Amniotic epithelial cell (primary cell): ENCODE results near the gene UBE2V1.
"Not testable (repeated sequence)": the region's sequence is repeated elsewhere in the genome, so short reads cannot be mapped to it uniquely, and the experiment has no call there.

ENCODE experiments used
- DNase-seq: peaks from one replicate; pipeline ENCODE4 v3.0.0-alpha.2; 2010; ENCODE audit warnings: low read depth

UBE2V1 gene

DNA sequence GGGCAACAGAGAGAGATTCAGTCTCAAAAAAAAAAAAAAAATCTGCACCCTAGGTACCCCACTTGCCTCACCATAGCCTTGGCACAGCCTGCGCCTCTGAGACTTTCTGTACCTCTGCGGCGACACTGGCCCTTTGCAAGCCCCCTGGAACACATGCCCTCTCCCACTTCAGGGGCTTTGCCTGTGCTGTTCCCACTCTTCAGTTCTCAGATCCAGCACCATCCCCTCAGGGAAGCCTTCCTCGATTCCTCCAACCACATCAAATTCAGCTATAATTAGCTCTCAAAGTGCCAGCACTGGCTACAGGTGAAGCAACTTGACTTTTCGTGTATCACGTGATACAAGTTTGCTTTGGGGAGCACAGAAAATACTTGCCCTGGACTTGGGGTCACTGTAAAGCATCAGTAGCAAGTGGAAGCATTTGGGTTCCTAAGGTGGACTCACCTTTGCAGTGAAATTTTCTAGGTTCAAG, 2.1 kb upstream of the UBE2V1 start:
- DNase-seq, result no peak

DNA sequence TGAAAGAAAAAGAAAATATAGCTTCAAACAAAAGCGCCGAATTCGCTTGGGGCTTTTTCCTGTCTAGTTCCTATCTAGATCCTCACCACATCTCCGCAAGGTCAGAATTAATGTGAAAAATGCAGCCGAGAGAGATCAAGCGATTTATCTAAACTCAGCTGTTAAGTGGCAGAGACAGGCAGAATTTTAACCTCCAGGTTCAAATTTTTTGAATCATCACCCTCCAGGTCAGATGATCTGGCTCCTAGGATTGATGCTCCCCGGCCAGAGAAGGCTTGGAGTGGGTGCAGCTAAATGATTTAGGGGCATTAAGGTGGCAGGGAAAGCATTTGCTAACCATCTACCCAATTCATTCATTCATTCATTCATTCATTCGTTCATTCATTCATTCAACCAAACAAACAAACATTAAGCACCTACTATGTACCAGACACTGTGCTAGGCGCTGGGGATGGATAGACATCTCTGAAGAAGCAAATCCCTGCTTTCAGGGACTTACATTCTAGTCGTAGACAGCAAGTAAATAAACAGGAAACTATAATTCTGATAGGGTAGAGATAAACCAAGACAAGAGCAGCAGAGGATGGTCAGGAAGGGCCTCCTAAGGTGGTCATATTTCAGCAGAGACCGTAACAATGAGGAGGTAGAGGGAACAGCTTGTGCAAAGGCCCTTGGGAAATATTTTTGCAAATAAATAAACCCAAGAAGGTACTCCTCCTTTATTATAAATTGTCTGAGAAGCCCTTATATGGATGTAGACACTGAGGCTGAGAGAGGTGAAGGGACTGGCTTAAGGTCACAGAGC, 672 bp upstream of the UBE2V1 start:
- no peak for DNase-seq

DNA sequence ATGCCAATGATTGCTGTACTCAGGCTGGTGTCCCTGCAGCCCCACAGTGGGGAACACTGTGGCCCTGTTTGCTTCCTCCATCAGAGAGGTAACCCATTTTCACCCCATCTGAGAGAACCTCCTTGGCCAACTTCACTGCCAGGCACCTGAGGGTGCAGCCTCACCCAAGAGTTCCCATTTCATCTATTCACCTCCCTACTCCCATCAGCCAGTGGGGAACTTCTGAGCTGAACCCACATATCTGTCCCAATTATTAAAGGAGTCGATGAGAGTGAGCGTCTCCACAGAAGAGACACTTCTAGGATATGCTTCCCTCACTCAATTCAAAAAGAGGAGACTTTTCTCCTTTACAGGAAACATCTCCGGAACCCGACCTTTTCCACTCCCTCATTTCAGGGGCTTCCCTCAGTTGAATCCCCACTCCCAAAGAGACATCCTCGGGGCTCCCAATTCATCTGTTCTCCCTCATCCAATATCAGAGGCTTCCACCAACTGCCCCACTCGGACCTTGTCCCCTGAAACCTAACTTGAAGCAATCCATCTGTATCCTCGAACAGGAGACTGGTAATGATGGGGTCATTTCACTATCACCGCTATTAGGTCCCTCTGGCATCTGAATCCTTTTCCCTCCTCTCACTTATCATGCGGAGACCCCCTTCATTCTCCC, 988 bp downstream of the UBE2V1 start:
- DNase-seq, result no peak

DNA sequence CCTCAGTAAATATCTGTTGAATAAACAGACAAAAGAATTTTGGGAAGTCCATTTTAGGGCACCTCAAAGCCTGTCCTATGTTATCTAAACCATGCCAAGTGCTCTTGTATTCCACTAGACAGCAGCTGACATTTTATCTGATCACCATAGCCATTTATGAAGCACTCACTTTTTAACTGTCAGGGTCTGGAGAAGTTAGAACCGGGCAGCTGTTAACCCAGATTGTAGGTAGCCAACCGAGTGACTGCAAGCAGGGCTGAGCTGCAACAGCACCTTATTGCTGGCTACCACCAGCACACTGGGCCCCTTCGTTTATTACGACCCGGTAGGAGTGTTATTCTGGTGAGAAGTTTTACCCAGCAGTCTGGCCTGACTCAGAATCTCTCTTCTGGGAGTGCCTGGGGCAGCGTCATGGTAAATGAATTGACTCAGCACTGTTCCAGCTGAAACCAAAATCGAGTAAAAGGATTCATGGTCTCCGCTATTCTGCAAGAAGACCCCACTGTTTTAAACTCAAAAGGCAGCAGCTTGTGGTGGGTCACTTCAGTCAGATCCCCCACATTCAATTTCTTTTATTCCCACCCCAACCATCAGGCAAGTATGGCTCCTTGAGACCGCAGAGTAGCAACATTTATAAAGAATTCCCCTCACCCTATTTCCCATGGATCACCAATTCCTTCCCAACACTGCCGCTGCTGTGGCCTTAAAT, 1.7 kb downstream of the UBE2V1 start:
- DNase-seq, result peak; percentile 58

DNA sequence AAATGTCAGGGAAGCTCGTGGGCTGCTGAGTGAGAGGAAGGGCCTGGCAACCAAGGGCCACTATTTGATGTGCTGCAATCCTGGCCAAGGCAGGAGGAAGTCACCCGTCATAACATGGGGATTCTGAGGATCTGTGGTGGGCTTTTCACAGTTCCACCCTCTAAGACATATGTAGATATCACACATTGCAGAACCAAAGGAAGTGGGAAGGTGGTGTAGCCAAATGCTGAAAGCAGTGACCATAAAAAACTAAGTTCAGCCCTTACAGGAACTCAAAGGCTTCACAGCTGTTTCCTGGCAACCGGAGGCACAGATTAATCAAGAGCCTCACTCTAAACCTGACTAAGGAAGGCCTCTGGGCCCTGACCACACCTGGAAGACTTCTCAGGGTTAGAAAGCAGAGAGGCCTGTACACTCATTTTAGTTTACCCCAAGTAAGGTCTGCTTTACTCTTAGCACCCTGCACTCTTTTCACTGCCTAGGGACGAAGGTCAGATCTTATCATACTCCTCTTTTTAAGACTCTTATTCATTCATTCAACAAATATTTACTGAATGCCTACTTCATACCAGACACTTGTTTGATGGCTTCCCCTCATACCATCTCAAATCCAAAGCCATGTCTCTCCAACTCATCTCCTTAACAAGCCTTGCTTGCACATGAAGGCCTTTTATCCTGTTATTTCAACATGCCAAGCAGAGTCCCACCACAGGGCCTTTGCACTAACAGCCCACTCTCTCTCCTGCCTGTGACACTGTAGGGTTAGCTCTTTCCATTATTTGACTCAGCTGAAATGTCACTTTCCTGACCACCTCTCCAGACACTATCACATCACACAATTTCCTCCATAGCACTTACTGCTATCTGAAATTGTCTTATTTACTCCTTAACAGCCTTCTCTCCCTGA, 2.6 kb downstream of the UBE2V1 start:
- peak; percentile 54 for DNase-seq

DNA sequence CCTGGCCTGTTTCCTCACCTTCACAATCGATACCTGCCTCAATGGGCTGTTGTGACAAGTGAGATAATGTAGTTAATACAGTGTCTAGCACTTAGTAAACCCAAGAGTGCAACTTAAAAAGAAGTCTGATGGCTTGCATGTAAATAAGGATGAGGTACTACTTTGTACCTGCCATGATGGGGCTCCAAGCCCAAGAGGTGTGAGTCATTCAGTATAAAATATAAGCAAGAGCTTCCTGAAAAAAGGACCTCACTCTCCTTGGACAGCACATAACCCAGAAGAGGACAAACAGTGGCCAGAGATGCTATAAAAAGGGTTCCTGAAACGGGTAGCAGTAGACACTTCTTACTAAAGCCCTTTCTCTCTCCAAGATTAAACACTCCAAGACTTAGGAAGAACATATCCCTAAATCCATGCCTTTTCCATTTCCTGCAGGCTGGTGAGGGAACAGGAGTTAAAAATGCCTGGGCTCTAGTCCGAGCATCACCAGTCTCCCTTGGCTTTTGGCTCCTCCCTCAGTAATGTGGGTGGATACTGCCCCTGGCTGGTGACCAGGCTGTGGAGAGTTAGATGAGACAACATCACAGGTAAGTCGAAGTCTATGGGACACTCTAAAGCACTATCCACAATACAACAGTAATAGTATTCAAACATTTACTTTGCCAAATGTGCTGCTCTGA, 4.3 kb downstream of the UBE2V1 start:
- DNase-seq, result no peak

DNA sequence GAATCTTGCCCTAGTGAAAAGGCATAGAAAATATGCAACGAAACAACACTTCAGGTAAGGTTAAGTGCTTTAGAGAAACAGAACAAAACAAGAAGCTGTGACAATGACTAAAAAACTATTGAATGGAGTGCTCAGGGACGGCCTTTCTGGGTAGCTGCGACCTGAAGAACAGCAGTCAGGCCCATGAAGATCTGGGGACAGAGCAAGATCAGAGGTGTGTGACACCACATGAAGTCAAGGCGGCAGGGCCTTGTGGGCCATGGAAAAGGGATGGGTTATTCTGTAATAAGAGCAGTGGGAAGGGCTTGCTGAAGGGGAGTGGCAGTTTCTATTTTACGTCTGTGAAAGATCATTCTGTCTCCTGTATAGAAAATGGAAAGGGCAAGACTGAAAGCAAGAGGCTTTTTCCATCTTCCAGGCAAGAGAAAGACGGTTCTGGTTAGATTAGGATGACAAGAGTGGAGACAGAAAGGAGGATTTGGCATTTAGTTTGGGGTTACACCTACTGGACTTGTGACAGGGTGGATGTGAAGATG, 5.1 kb downstream of the UBE2V1 start:
- DNase-seq, result no peak

DNA sequence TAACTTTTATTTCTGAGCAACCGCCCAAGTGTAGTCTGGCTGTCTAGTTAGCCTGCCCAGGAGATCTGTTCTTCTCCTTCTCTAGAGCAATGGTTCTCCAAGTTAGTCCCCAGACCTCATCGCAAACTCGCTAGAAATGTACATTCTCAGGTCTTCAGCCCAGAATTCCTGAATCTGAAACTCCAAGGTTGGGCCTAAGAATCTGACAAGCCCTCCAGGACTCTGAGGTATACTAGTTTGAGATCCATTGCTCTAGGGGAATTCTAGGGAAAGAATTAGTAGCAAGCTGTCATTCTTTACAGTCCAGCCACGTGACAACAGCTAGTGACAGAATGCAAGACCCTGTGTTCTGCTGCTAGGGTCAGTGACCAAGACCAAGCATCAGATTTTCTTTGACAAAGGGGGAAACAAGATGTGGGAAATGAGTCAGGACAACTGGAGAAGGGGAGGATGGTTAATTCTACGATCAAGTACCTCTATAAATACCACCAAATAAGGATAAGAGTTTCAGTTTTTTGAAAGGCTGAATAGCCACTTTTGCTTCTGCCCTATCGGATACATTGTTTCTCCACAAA, 5.8 kb downstream of the UBE2V1 start:
- DNase-seq, result no peak

DNA sequence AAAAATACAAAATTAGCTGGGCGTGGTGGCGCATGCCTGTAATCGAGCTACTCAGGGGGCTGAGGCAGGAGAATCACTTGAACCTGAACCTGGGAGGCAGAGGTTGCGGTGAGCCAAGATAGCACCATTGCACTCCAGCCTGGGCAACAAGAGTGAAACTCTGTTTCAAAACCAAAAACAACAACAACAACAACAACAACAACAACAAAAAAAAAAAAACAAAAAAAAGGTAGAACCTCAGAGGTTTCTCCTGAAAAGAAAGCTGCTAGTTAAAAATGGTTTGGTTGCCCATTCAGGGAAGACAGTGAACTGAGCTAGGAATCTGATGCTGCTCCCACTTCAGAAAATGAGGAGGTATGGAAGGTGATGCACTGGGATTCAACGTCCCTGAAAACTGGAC, 6.3 kb downstream of the UBE2V1 start:
- DNase-seq, result not testable (repeated sequence)

DNA sequence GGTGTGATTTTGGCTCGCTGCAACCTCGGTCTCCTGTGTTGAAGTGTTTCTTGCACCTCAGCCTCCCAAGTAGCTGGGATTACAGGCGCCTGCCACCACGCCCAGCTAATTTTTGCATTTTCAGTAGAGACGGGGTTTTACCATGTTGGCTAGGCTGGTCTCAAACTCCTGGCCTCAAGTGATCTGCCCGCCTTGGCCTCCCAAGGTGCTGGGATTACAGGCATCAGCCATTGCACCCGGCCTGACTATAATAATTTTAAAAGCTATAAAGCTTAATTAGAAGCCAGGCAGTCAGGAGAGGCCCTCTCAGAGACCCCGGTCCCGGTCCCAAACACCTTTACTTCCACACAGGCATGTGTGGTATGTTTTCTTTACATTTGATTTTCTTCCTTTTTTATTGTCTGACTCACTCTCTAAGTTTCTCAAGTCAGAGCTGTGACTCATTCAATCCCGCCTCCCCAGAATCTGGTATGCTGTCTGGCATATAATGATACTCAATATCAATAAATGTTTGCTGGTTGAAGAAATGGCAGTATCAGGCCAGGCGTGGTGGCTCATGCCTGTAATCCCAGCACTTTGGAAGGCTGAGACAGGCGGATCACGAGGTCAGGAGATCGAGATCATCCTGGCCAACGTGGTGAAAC, 9.4 kb downstream of the UBE2V1 start:
- peak; percentile 65 for DNase-seq

DNA sequence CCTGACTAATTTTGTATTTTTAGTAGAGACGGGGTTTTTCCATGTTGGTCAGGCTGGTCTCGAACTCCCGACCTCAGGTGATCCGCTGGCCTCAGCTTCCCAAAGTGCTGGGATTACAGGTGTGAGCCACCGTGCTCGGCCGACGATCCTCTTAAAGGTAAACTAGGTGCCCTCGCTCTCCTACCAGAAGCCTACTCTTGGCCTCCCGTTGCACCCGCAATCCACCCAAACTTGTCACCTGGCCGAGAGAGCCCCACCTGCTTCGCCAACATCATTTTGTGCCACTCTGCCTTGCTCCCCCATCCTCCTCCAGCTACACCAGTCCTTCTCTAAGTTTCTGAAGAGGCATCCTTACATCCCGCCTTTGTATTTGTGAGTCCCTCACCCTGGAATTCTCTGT, 10.4 kb downstream of the UBE2V1 start:
- not testable (repeated sequence) for DNase-seq

DNA sequence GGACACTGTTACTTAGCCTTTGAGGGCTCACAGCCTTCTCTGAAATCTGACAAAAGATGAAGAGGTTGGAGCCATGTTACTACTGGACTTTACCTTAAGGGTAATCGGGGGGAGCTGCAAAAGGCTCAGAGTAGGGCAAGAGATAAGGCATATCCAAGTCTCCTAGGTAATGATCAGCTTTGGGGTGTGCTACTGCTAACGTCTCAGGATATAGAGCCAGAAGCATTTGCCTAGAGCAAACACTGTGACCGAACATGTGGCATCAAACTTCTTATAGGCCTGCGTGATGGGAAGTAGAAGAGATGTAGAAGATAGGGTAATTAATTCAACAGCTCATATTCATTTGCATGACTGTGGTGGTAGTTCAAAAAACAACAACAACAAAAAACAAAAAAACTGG, 11.1 kb downstream of the UBE2V1 start:
- no peak for DNase-seq

DNA sequence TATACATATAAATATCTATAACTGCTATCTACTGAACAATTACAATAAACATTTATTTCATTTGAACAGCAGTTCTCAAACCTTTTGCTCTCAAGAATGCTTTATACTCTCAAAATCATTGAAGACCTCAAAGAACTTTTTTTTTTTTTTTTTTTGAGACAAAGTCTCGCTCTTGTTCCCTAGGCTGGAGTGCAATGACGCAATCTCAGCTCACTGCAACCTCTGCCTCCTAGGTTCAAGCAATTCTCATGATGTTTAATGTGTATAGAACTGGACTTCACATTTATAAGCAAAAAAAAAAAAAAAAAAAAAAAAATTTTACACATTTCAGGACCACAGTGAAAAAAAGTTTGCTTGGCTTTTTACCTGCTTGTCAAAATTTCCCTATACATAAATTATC, 11.7 kb downstream of the UBE2V1 start:
- DNase-seq, result no peak

DNA sequence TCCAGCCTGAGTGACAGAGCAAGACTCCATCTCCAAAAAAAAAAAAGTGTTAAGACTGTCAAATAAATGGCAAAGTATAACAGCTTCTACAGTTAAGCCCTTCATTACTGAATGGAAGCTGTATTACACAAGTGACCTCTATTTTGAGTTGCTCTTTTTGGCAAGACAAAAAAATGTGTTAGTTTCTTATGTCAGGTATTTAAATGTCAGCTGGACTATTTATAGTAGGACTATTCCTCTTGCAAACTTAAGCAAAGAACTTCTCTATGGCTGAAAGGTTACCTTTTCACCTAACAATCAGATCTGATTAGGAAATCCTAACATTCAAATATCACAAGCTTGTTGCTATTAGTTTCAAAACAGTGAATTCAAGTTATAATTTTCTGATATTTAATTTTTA, 12.4 kb downstream of the UBE2V1 start:
- DNase-seq, result no peak

DNA sequence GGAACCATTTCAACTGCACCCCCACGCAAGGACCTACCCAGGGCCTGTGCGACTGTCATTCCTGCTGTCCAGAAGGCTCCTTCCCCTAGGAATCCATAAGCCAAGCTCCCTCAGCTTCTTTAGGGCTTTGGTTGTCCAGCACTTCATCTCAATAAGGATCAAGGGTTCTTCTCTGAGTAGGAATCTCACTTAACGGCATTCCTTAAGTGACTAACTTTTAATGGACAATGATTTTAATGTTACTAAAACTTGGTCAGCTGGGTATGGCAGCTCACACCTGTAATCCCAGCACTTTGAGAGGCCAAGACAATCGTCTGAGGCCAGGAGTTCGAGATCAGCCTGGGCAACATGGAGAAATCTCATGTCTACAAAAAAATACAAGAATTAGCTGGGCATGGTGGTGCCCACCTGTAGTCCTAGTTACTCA, 13.4 kb downstream of the UBE2V1 start:
- no peak for DNase-seq

DNA sequence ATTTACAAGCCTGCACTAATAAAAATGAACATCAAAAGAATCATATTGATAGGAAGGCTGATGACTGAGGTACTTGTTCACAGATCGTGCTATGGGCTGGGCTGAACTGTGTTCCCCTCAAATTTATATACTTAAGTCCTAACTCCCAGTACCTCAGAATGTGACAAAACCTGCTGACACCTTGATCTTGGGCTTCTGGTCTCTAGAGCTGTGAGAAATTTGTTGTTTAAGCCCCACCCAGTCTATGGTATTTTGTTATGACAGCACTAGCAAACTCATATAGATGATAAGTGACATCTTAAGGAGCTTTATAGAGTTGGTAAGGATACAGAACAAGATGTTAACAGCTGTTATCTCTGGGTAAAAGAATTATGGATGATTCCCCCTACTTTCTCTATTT, 13.8 kb downstream of the UBE2V1 start:
- DNase-seq, result no peak

DNA sequence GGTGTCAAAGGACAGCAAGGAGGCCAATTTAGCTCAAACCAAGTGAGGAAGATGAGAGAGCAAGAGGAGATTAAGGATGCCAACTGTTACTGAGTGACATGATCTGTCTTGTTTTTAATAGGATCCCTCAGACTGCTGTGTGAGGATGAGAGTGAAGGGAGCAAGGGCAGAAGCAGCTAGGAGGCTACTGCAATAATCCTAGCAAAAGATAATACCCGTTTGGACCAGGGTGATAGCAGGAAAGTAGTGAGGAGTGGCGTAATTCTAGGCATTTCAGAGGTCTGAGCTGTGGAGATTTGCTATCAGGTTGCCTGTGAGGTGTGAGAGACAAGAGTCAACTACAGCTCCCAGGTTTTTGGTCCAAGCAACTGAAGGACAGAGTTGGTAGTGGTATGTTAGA, 14.7 kb downstream of the UBE2V1 start:
- DNase-seq, result no peak

DNA sequence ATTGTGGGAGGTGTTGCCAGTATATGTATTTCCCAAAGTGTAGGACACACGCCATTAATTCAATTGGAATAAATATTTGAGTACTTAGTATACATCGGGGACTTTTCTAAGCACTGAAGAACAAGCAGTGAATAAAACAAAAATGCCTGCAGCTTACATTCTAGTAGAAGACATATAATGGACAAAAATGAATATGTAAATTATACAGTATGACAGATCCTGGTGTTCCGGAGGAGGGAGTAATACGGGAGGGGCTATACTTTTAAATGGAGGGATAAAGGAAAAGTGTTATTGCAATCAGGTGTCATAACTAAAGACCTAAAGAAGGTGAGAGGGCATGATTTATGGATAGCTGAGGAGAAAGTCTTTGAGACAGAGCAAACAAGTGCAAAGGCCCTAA, 15.1 kb downstream of the UBE2V1 start:
- no peak for DNase-seq

DNA sequence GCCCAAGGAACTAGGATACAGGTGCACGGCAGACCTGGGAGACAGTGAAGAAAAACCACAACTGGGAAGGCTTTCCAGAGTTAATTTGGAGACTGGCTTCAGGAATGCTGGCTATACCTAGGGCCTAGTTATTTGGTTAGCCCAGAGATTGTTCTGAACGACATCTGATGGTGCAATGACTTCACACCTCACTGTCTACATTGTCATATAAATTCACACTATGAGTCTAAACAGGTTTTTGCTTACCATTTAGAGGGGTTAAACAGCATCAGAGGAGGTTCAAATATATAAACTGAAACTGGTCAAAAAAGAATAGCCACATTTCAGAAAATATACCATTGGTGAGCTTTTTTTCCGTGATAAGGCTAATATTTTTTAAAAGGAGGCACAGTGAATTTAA, 16.7 kb downstream of the UBE2V1 start:
- DNase-seq, result no peak

DNA sequence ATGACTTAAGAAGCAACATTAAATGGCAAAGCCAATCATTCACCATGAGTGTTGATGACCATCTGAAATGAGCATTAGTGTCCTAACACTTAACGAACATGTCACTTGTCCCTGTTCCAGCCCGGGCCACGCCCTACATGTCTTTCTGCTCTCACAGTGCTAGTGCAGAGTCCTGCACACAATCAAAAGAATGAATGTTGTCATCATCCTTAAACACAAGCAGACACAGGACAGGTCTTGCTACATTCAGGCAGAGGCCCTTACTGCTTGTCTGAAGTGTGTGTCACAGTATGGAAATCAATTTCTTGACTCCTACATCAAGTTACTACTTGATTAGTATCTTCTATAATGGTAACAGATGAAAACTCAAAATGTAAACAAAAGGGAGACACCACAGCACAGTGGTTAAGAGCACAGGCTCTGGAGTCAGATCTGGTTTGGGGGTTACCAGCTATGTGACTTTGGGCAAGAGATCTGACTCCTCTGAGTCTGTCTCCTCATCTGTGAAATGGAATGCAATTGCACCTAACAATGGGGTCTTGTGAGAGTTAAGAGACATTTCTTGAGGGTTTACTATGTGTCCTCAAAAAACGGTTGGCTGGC, 17.4 kb downstream of the UBE2V1 start:
- no peak for DNase-seq
